Measurements from ENCODE around the gene MEIOB. TPM values are rescaled to one million over a fixed set of nuclear protein-coding genes. Genes with fewer than 3 reads are reported as not detected.

Gene MEIOB
- total RNA-seq, 1 experiment from 2014 or later: 1.4 TPM

GRCh38 chr16:1914988-1915387 lies 43.0 kb upstream of the MEIOB start (continued):
- TF ChIP-seq PRDM15 (CRISPR knock-in tag; IDR thresholded peaks at IDR 0.05) (no peak), CDX4 (CRISPR knock-in tag; IDR thresholded peaks at IDR 0.05; ENCODE audit: borderline replicate concordance) (no peak), OVOL2 (CRISPR knock-in tag; IDR thresholded peaks at IDR 0.05; ENCODE audit: borderline replicate concordance) (no peak), CTCF (IDR thresholded peaks at IDR 0.05) (no peak), ZNF121 (CRISPR knock-in tag; IDR thresholded peaks at IDR 0.05) (no peak), FOXP1 (CRISPR knock-in tag; IDR thresholded peaks at IDR 0.05; ENCODE audit: borderline replicate concordance) (no peak), PRRX2 (CRISPR knock-in tag; IDR thresholded peaks at IDR 0.05) (no peak)

GRCh38 chr16:1914084-1914608 lies 42.2 kb upstream of the MEIOB start:
- peaks cover 23% of the 10 kb centered on the region for H3K4me1 Mint-ChIP-seq
- no peaks in the 10 kb centered on the region for H3K36me3 Mint-ChIP-seq
- H3K27ac Mint-ChIP-seq: no peak overlapping the region
- no peaks in the 10 kb centered on the region for H3K9me3 Mint-ChIP-seq
- CTCF ChIA-PET: interaction anchor here (0.6 to 1.8 kb wide), 4 partner anchors 9 to 226 kb away, joined by 3 to 11 read pairs (median 4); no protein-coding TSS in a partner anchor
- POLR2A ChIA-PET: no interaction called here
- no peak overlapping the region for H3K4me3 Mint-ChIP-seq
- peaks cover 45% of the 10 kb centered on the region for H3K27me3 Mint-ChIP-seq (ENCODE audit: low read depth)
- ATAC-seq (no peak), DNase-seq (ENCODE audit: low spot score) (no peak)
- TF ChIP-seq GTF2I (CRISPR knock-in tag; conservative IDR thresholded peaks at IDR 0.05) (no peak), JUN (CRISPR knock-in tag; IDR thresholded peaks at IDR 0.05) (no peak), ZNF281 (CRISPR knock-in tag; IDR thresholded peaks at IDR 0.05) (no peak), MYBL2 (CRISPR knock-in tag; IDR thresholded peaks at IDR 0.05) (no peak), MXD4 (CRISPR knock-in tag; IDR thresholded peaks at IDR 0.05; ENCODE audit: borderline replicate concordance) (no peak), ELF4 (CRISPR knock-in tag; IDR thresholded peaks at IDR 0.05; ENCODE audit: low read depth) (no peak), RELA (CRISPR knock-in tag; IDR thresholded peaks at IDR 0.05; ENCODE audit: borderline replicate concordance) (no peak), EMX1 (CRISPR knock-in tag; IDR thresholded peaks at IDR 0.05) (no peak), STAT6 (CRISPR knock-in tag; conservative IDR thresholded peaks at IDR 0.05; ENCODE audit: low read depth) (no peak)
